Thyroid gland (tissue), 4 donors: ENCODE results near the gene DCAF8.

Experiments
- CTCF ChIP-seq, 6 experiments: fragments of 200-600 bp in 3 of 6; fragments of 450-650 bp in 3 of 6; sonication (generic) in 3 of 6; IDR thresholded peaks; one replicate each; pipeline ENCODE4 v1.5.1; 2016 to 2019; ENCODE audit warnings: antibody characterized with exemption in 6 of 6, mild to moderate bottlenecking in 2 of 6, inconsistent platforms in 1 of 6, moderate library complexity in 1 of 6
- POLR2A ChIP-seq, 2 donors: fragments of 450-650 bp; IDR thresholded peaks; one replicate each; pipeline ENCODE4 v1.6.1; 2017; ENCODE audit warnings: antibody characterized with exemption in 2 of 2, mild to moderate bottlenecking in 2 of 2, moderate library complexity in 1 of 2

GRCh38 chr1:160285506-160285905 is 23.2 kb upstream of the DCAF8 start:
- TF ChIP-seq CTCF (IDR thresholded peaks at IDR 0.05) (no peak), POLR2A (IDR thresholded peaks at IDR 0.05) (no peak)
